GM19099 (cell line): Measurements from ENCODE around the gene GEMIN2.
A peak's percentile ranks its signal among the peaks of the same experiment; 100 is the strongest.

ENCODE experiments used
- POLR2A ChIP-seq: IDR thresholded peaks from 3 replicates; pipeline ENCODE4 v1.6.1; 2011; ENCODE audit warnings: low read depth; ENCODE audit not compliant: insufficient read length; ENCODE audit errors: extremely low read depth

Gene GEMIN2

DNA sequence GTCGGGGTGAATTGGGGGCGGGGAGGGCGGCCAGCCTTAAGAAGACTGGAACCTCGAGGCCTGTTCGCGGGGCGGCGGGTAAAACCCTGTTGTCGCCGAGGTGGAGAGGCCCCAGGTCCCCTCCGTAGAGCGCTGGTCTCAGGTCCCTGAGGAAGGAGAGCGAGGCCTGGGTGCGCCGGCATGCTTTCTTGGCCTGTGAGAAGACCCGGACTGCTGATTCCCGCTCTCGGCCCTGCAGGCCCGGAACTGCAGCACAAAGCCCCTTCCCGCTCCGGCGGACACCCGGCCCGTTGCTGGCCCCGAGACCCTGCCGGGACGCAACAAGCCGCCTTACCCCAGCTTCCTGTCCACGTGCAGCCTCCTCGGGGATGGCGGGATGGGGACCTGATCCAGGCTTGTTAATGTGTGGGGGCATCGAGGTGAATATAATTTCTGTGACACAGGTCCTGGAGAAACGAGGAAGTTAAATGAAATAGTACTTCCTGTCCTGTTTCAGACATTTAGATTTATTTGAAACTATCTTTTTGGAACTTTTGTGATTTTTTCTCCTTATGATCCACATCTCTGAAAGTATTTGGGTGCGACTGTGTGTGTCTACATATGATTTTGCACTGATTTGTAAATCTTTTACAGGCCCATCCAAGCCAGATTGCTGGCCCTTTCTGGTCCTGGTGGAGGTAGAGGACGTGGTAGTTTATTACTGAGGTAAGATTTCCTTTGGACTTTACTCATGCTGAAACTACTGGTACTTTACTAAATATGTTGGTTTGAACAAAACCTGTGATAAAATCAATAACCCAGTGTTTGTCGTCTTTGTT lies 61.5 kb downstream of the GEMIN2 start:
- no peak for TF ChIP-seq POLR2A

DNA sequence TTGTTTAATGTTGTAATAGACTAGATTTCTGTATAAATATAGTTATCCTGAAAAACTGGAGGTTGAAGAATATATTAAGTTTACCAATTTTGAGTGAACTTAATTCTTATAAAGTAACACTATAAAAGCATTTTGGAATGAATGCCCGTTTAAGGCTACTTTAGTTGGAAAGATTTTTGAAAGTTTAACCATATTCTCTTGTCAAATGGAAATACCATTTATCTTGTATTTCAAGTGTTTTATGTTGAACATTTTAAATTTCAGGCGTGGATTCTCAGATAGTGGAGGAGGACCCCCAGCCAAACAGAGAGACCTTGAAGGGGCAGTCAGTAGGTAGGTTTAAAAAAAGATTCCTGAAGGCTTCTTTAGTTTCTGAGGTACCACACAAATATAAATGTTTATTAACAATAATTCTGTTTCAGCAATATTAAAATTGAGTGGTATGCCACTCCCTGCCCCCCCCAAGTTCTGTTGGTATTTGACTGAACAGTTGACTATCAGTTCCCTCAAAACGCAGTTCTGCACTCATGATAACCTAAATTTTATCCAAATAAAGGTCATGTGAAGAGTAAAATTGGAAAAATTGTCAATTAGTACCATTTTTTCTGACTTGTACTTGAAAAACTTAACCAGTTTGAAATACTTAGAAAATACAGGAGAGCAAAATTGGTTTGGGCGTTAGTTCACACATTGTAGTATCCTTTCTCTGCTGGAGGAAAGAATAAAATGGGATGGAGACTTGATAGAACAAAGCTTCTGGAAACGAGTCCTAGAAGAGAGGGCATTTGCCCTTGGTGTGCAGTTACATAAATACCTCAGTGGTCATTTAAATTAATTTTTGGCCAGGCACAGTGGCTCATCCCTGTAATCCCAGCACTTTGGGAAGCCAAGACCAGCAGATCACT lies 62.4 kb downstream of the GEMIN2 start:
- TF ChIP-seq POLR2A, result no peak

DNA sequence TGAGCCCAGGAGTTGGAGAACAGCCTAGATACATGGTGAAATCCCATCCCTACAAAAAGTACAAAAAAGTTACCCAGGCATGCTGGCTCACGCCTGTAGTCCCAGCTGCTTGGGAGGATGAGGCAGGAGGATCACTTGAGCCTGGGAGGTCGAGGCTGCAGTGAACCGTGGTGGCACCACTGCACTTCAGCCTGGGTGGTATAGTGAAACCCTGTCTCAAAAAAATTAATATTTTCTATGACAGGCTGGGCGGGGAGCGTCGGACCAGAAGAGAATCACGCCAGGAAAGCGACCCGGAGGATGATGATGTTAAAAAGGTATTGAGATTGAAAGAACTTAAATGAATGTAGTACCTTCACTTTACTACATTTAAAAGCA lies 63.0 kb downstream of the GEMIN2 start:
- no peak for TF ChIP-seq POLR2A

DNA sequence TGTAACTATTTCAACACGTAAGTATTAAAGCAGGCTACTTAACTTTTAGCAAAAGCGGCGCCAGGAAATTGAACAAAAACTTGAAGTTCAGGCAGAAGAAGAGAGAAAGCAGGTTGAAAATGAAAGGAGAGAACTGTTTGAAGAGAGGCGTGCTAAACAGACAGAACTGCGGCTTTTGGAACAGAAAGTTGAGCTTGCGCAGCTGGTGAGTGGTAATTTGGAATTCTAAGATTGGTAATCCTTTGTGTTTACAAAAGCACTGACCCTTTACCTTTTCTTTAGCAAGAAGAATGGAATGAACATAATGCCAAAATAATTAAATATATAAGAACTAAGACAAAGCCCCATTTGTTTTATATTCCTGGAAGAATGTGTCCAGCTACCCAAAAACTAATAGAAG lies 64.9 kb downstream of the GEMIN2 start:
- no peak for TF ChIP-seq POLR2A

DNA sequence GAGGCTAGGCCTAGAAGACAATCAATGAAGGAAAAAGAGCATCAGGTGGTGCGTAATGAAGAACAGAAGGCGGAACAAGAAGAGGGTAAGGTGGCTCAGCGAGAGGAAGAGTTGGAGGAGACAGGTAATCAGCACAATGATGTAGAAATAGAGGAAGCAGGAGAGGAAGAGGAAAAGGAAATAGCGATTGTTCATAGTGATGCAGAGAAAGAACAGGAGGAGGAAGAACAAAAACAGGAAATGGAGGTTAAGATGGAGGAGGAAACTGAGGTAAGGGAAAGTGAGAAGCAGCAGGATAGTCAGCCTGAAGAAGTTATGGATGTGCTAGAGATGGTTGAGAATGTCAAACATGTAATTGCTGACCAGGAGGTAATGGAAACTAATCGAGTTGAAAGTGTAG lies 66.4 kb downstream of the GEMIN2 start:
- TF ChIP-seq POLR2A, result no peak

DNA sequence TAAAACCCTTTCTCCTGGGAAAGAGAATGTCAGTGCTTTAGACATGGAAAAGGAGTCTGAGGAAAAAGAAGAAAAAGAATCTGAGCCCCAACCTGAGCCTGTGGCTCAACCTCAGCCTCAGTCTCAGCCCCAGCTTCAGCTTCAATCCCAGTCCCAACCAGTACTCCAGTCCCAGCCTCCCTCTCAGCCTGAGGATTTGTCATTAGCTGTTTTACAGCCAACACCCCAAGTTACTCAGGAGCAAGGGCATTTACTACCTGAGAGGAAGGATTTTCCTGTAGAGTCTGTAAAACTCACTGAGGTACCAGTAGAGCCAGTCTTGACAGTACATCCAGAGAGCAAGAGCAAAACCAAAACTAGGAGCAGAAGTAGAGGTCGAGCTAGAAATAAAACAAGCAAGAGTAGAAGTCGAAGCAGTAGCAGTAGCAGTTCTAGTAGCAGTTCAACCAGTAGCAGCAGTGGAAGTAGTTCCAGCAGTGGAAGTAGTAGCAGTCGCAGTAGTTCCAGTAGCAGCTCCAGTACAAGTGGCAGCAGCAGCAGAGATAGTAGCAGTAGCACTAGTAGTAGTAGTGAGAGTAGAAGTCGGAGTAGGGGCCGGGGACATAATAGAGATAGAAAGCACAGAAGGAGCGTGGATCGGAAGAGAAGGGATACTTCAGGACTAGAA lies 67.0 kb downstream of the GEMIN2 start:
- TF ChIP-seq POLR2A, result peak; percentile 38

DNA sequence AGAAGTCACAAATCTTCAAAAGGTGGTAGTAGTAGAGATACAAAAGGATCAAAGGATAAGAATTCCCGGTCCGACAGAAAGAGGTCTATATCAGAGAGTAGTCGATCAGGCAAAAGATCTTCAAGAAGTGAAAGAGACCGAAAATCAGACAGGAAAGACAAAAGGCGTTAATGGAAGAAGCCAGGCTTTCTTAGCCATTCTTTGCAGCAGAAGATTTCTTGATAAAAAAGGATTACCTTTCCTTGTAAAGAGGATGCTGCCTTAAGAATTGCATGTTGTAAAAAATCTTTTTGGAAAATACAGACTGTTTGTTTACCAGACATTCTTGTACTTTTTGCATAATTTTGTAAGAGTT lies 67.5 kb downstream of the GEMIN2 start:
- no peak for TF ChIP-seq POLR2A

DNA sequence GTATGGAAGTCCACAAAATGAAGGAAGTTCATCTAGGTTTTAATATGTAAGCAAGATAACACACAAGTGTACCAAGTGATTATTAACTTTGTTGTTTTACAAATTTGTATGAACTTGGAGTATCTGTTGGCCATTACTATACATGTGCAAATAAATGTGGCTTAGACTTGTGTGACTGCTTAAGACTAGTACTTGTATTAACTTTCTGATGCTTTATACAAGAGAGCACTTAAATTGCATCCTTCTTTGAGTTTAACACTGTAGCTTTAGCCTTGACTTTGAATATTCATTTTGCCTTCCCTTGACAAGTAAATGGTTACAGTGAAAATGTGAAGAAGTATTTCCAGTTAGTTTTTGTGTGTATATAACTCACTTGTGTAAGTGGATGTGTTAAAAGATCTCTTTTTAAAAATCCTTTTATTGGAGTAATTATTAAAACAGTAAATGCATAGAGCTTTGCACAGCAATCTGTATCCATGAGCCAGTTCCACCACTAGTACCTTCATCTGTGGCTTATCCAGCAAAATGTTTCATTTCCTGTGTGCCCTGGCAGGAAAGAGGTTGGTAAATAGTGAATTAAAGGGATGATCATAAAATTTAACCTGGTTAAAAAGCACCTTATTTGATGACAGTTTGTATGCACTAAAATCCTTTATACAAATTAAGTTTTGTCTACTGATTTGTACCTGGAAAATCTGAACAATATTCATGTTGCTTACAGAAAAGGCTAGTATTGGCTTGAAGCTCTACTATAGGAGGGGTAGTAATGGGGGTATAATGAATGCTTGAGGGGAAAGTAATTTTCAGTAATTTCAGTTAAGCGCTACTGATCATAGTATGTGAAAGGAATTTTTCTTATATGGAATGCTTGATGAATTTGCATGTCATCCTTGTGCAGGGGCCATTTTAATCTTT lies 68.9 kb downstream of the GEMIN2 start:
- no peak for TF ChIP-seq POLR2A

DNA sequence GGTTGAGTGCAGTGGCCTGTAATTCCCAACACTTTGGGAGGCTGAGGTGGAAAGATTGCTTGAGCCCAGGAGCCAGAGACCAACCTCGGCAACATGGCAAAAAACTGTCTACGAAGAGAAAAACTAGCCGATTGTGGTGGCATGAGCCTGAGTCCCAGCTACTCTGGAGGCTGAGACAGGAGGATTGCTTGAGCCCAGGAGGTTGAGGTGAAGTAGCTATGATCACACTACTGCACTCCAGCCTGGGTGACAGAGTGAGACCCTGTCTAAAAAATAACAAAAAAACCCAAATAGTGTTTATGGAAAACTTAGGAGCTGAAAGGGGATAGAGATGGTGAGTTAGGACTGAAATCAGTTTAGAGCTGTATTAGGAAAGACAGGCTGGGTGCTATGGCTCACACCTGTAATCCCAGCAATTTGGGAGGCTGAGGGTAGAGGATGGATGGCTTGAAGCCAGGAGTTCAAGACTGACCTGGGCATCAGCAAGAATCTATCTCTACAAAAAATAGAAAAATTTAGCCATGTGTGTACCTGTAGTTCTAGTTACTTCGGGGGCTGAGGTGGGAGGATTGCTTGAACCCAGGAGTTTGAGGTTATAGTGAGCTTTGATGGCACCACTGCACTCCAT lies 70.6 kb downstream of the GEMIN2 start:
- no peak for TF ChIP-seq POLR2A

DNA sequence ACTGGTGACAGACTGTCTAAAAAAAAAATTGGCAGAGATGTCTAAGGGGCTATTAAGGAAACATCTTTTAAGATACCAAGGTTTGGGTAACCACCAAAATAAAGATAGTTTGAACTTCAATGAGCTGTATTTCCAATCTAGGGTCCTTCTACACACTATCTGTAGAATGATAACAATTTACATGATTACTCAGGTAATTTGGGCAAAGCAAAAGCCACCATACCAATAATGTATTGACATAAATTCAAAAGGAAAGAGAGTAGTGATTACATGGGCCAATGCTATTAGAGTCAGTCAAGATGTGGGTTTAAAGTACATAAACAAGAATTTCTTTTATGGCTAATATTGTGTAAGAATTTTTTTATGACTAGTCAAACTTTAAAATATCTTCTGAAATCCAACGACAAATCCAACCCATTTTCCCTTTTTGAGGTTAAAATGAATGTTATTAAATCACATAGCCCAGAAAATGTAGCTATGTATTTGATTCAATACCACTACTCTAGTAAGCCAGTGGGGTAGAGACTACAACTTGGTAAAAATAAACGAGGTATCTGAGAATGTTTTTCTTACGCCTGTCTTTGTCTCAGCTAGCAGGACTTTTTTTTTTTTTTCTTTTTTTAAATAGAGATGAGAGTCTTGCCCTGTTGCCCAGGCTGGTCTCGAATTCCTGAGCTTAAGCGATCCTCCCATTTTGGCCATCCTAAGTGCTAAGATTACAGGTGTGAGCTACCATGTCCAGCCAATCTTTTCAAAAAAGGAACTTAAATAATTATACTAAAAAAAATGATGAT lies 71.3 kb downstream of the GEMIN2 start:
- no peak for TF ChIP-seq POLR2A
